HepG2 (cell line): ENCODE measurements around the gene DHRS1. TPM values are rescaled to one million over a fixed set of nuclear protein-coding genes. Genes with fewer than 3 reads are reported as not detected.

Experiments
- CHCHD3 ChIP-seq: sonication (generic); formaldehyde crosslinking; IDR thresholded peaks from 2 replicates; pipeline ENCODE4 v1.8.0; 2022; ENCODE audit warnings: mild to moderate bottlenecking, missing genetic modification reagents, moderate library complexity
- EP300 ChIP-seq, 3 experiments: sonication (generic) in 1 of 3; formaldehyde crosslinking in 1 of 3; IDR thresholded peaks; 2 replicates each; pipeline versions ENCODE4 v1.5.1 to v1.6.1; 2011 to 2020; ENCODE audit warnings: low read depth in 2 of 3, low read length in 2 of 3, borderline replicate concordance in 1 of 3, improper control_type of control experiment in 1 of 3, mild to moderate bottlenecking in 1 of 3, missing genetic modification reagents in 1 of 3, moderate library complexity in 1 of 3
- HOXA7 ChIP-seq: sonication (generic); formaldehyde crosslinking; IDR thresholded peaks from 2 replicates; pipeline ENCODE4 v1.8.1; 2022; ENCODE audit warnings: mild to moderate bottlenecking, missing genetic modification reagents, moderate library complexity
- MTA3 ChIP-seq: sonication (generic); formaldehyde crosslinking; IDR thresholded peaks from 2 replicates; pipeline ENCODE4 v1.4.0; 2020; ENCODE audit warnings: missing genetic modification reagents
- MXI1 ChIP-seq: IDR thresholded peaks from 3 replicates; pipeline ENCODE4 v1.6.1; 2012; ENCODE audit warnings: low read depth, low read length, inconsistent platforms, borderline replicate concordance
- PRMT3 ChIP-seq: sonication (generic); formaldehyde crosslinking; IDR thresholded peaks from 2 replicates; pipeline ENCODE4 v1.8.1; 2022; ENCODE audit warnings: low read depth, mild to moderate bottlenecking, moderate library complexity, missing genetic modification reagents, borderline replicate concordance
- ZC3H13 ChIP-seq: sonication (generic); formaldehyde crosslinking; IDR thresholded peaks from 2 replicates; pipeline ENCODE4 v1.8.1; 2023; ENCODE audit warnings: mild to moderate bottlenecking, missing genetic modification reagents, moderate library complexity
- ZNF235 ChIP-seq: sonication (generic); formaldehyde crosslinking; IDR thresholded peaks from 2 replicates; pipeline ENCODE4 v1.8.1; 2023; ENCODE audit warnings: mild to moderate bottlenecking, missing genetic modification reagents, borderline replicate concordance
- ZNF563 ChIP-seq: sonication (generic); formaldehyde crosslinking; IDR thresholded peaks from 2 replicates; pipeline ENCODE4 v1.8.0; 2022; ENCODE audit warnings: mild to moderate bottlenecking, moderate library complexity, missing genetic modification reagents
- ZNF644 ChIP-seq: IDR thresholded peaks from 2 replicates; pipeline ENCODE4 v1.6.1; 2016; ENCODE audit warnings: low read depth
- polyA plus RNA-seq, 8 experiments: library from polyadenylated mRNA; depleted of rRNA in 3 of 8; stranded (reverse) in 7 of 8; unstranded in 1 of 8; fragments of >200 nt; fragmentation: Illumina TruSeq in 4 of 8; extraction: Trizol in 4 of 8; gene quantifications; 2 replicates each; pipeline versions ENCODE4 v1.2.1 to v1.2.3, GENCODE V29; 2011 to 2016; ENCODE audit warnings: low read depth in 4 of 8, missing spikeins in 1 of 8, mixed read lengths in 1 of 8; ENCODE audit not compliant: insufficient read depth in 1 of 8
- total RNA-seq, 5 experiments: library from RNA; depleted of rRNA; stranded (reverse); fragments of >200 nt; fragmentation: Illumina TruSeq; extraction: Trizol; gene quantifications; 2 replicates each; pipeline ENCODE4 v1.2.3, GENCODE V29; 2016; ENCODE audit warnings: low read depth in 1 of 5
- TF ChIP-seq, protein P1 (sequence below), 2 experiments: sonication (generic) in 1 of 2; formaldehyde crosslinking in 1 of 2; IDR thresholded peaks; 2 replicates each; pipeline versions ENCODE4 v1.6.1 to v1.9.0; 2014 to 2022; ENCODE audit warnings: antibody characterized with exemption in 1 of 2, borderline replicate concordance in 1 of 2, inconsistent platforms in 1 of 2, low read depth in 1 of 2, missing genetic modification reagents in 1 of 2
- TF ChIP-seq, protein P2 (sequence below), 2 experiments: fragments of 450-650 bp in 1 of 2; sonication (generic) in 1 of 2; formaldehyde crosslinking in 1 of 2; IDR thresholded peaks; 2 replicates each; pipeline versions ENCODE4 v1.6.1 to v1.8.0; 2016 to 2022; ENCODE audit warnings: antibody characterized with exemption in 1 of 2, mild to moderate bottlenecking in 1 of 2, missing genetic modification reagents in 1 of 2

DHRS1 gene
- total and polyA plus RNA-seq, 2 of the 13 experiments (the other 11 are each of a cell fraction or from before 2014, with no cell fraction given) = 49.8 to 60.8 TPM

DNA sequence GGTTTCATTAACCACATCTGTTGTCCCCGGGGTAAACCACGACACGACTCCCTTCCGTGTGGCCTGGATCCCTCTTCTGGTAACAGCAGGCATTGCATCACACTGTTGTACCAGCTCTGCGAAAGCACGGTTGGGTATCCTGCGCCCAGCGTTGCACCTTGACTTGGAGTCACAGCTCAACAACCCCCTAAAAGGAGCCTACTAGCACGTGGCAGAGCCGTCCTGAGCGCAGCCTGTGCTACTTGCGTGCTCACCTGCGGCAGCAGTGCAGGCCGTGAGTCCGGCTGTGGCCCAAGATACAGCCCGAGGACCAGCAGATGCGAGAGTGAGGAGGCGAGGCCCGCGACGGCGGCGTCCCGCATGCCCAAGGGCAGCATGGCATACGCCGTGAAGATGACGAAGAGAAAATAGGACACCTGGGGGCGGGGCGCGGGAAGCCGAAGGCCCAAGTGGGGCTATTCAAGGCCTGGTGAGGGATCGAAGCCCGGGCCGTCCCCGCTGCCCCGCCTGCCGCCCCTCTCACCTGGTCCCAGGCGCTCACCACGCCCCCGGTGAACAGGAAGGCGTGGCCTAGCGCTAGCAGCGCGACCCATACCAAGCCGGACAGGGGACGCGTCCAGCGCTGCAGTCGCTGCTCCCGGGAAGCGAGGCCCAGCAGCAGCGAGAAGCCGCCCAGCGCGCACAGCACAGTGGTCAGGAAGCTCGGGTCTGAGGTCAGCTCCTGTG, 32.9 kb upstream of the DHRS1 start (continued):
- TF ChIP-seq, protein P1, sequence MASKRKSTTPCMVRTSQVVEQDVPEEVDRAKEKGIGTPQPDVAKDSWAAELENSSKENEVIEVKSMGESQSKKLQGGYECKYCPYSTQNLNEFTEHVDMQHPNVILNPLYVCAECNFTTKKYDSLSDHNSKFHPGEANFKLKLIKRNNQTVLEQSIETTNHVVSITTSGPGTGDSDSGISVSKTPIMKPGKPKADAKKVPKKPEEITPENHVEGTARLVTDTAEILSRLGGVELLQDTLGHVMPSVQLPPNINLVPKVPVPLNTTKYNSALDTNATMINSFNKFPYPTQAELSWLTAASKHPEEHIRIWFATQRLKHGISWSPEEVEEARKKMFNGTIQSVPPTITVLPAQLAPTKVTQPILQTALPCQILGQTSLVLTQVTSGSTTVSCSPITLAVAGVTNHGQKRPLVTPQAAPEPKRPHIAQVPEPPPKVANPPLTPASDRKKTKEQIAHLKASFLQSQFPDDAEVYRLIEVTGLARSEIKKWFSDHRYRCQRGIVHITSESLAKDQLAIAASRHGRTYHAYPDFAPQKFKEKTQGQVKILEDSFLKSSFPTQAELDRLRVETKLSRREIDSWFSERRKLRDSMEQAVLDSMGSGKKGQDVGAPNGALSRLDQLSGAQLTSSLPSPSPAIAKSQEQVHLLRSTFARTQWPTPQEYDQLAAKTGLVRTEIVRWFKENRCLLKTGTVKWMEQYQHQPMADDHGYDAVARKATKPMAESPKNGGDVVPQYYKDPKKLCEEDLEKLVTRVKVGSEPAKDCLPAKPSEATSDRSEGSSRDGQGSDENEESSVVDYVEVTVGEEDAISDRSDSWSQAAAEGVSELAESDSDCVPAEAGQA (IDR thresholded peaks at IDR 0.05; ENCODE audit: low read depth) = peak; percentile 22; the same call in 1 of the 2 replicates
- TF ChIP-seq, protein P1 (CRISPR knock-in tag; IDR thresholded peaks at IDR 0.05; ENCODE audit: borderline replicate concordance) = no peak
- TF ChIP-seq, protein P2, sequence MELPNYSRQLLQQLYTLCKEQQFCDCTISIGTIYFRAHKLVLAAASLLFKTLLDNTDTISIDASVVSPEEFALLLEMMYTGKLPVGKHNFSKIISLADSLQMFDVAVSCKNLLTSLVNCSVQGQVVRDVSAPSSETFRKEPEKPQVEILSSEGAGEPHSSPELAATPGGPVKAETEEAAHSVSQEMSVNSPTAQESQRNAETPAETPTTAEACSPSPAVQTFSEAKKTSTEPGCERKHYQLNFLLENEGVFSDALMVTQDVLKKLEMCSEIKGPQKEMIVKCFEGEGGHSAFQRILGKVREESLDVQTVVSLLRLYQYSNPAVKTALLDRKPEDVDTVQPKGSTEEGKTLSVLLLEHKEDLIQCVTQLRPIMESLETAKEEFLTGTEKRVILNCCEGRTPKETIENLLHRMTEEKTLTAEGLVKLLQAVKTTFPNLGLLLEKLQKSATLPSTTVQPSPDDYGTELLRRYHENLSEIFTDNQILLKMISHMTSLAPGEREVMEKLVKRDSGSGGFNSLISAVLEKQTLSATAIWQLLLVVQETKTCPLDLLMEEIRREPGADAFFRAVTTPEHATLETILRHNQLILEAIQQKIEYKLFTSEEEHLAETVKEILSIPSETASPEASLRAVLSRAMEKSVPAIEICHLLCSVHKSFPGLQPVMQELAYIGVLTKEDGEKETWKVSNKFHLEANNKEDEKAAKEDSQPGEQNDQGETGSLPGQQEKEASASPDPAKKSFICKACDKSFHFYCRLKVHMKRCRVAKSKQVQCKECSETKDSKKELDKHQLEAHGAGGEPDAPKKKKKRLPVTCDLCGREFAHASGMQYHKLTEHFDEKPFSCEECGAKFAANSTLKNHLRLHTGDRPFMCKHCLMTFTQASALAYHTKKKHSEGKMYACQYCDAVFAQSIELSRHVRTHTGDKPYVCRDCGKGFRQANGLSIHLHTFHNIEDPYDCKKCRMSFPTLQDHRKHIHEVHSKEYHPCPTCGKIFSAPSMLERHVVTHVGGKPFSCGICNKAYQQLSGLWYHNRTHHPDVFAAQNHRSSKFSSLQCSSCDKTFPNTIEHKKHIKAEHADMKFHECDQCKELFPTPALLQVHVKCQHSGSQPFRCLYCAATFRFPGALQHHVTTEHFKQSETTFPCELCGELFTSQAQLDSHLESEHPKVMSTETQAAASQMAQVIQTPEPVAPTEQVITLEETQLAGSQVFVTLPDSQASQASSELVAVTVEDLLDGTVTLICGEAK (IDR thresholded peaks at IDR 0.05) = no peak
- TF ChIP-seq, protein P2 (CRISPR knock-in tag; IDR thresholded peaks at IDR 0.05) = peak; percentile 95
- no peak for TF ChIP-seq CHCHD3
- TF ChIP-seq PRMT3 = no peak; the same call in 1 of the 2 replicates
- peak; percentile 90 for TF ChIP-seq ZNF235
- 0 out of 4 replicates have a peak, but pooled peaks of 1 of the 2 experiments have one; percentile 19 for TF ChIP-seq EP300 (IDR thresholded peaks at IDR 0.05; ENCODE audit: low read depth in 2 of 2, low read length in 2 of 2)
- peak; percentile 68 for TF ChIP-seq EP300 (CRISPR knock-in tag; IDR thresholded peaks at IDR 0.05; ENCODE audit: borderline replicate concordance)
- TF ChIP-seq MXI1 = no peak
- TF ChIP-seq MTA3 (CRISPR knock-in tag) = 0 out of 2 replicates have a peak, but pooled peaks have one; percentile 15
- peak; percentile 98 for TF ChIP-seq ZC3H13 (CRISPR knock-in tag)
- TF ChIP-seq ZNF563 (CRISPR knock-in tag) = peak; percentile 96
- TF ChIP-seq ZNF644 (CRISPR knock-in tag) = peak; percentile 29; the same call in 1 of the 2 replicates
- TF ChIP-seq HOXA7 = peak; percentile 93; the same call in 1 of the 2 replicates
